DOHH2 (cell line): ENCODE data around the gene CFAP74.

Experiments used
- H3F3A ChIP-seq: fragments of 200-600 bp; sonication (generic), shearing (Covaris generic); 2 replicates; pipeline ENCODE4 v1.6.0; 2016; ENCODE audit warnings: antibody characterized with exemption, mild to moderate bottlenecking; ENCODE audit not compliant: control insufficient read depth, insufficient read depth
- H3K27ac ChIP-seq: fragments of 200-600 bp; sonication (generic); 2 replicates; pipeline ENCODE4 v1.5.1; 2014; ENCODE audit warnings: low read depth, mild to moderate bottlenecking, low read length, moderate library complexity
- H3K27me3 ChIP-seq: fragments of 200-600 bp; sonication (generic); 2 replicates; pipeline ENCODE4 v1.6.1; 2014; ENCODE audit warnings: mild to moderate bottlenecking, low read length, mixed read lengths; ENCODE audit not compliant: control insufficient read depth
- H3K36me3 ChIP-seq: fragments of 200-600 bp; sonication (generic); 2 replicates; pipeline ENCODE4 v1.6.1; 2014; ENCODE audit warnings: mild to moderate bottlenecking, low read length, moderate library complexity, mixed read lengths; ENCODE audit not compliant: control insufficient read depth
- H3K4me1 ChIP-seq: fragments of 200-600 bp; sonication (generic); 2 replicates; pipeline ENCODE4 v1.6.1; 2014; ENCODE audit warnings: mild to moderate bottlenecking, low read length, mixed read lengths; ENCODE audit not compliant: control insufficient read depth
- H3K4me2 ChIP-seq: fragments of 200-600 bp; sonication (generic); 2 replicates; pipeline ENCODE4 v1.6.0; 2014; ENCODE audit warnings: mild to moderate bottlenecking, low read length, moderate library complexity
- H3K4me3 ChIP-seq: fragments of 200-600 bp; sonication (generic); 2 replicates; pipeline ENCODE4 v1.5.1; 2014; ENCODE audit warnings: mild to moderate bottlenecking, low read length, mixed read lengths
- H3K79me2 ChIP-seq: fragments of 200-600 bp; sonication (generic); 2 replicates; pipeline ENCODE4 v1.6.1; 2014; ENCODE audit warnings: mild to moderate bottlenecking, low read length, mixed read lengths; ENCODE audit not compliant: control insufficient read depth
- H3K9me2 ChIP-seq: fragments of 200-600 bp; sonication (generic); replicated peaks from 2 replicates; pipeline ENCODE4 v1.6.1; 2014; ENCODE audit warnings: mild to moderate bottlenecking, low read length, mixed read lengths; ENCODE audit not compliant: control insufficient read depth
- H3K9me3 ChIP-seq: fragments of 200-600 bp; sonication (generic); 2 replicates; pipeline ENCODE4 v1.6.1; 2014; ENCODE audit warnings: antibody characterized with exemption, low read length, mixed read lengths; ENCODE audit not compliant: control insufficient read depth, insufficient read depth
- H4K20me1 ChIP-seq: fragments of 200-600 bp; sonication (generic); 2 replicates; pipeline ENCODE4 v1.6.0; 2014; ENCODE audit warnings: low read depth, mild to moderate bottlenecking, antibody characterized with exemption, low read length, moderate library complexity; ENCODE audit not compliant: control insufficient read depth, insufficient read depth
- CTCF ChIP-seq: fragments of 200-600 bp; sonication (generic); IDR thresholded peaks from one replicate; pipeline ENCODE4 v1.5.1; 2014; ENCODE audit warnings: antibody characterized with exemption, mild to moderate bottlenecking, low read depth, low read length; ENCODE audit not compliant: poor library complexity, severe bottlenecking
- EZH2phosphoT487 ChIP-seq: fragments of 200-600 bp; sonication (generic); IDR thresholded peaks from 2 replicates; pipeline ENCODE4 v1.6.1; 2017; ENCODE audit warnings: borderline replicate concordance, mild to moderate bottlenecking, antibody characterized with exemption, low read length, moderate library complexity, mixed read lengths

CFAP74 gene

DNA sequence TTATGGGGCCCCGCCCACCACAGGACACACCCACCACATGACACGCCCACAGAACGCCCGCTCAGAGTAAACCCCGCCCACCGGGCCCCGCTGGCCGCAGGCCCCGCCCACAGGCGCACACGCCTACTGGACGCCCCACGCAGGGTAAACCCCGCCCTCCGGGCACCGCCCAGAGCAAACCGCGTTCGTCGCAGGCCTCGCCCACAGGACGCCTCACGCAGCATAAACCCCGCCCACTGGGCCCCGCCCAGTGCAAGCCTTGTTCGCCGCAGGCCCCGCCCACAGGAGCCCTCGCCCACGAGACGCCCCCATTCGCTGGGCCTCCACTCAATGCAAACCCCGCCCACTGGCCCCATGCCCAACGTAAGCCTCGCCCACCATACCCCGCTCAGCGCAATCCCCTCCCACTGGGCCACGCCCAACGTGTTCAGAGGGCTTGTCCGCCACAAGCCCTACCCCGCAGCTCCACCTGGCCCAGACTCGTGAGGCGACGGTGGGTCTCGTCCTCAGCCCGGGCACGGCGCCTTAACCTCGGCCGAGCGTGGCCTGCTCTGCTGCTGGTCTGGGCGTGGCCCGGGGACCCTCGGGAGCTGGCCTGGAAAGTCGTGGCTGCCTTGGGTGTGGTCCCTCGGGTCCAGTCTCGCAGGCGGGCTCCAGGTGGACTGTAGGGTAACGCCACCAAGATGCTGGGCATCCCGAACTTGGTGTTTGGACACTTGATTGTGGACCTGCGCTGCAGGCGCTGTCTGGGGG lies 84.1 kb downstream of the CFAP74 start:
- Histone ChIP-seq H4K20me1 (no peaks in the 10 kb centered on the region), H3K9me3 (no peaks in the 10 kb centered on the region), H3K27ac (no peak overlapping the region), H3K4me2 (peak overlapping the region; percentile 83), H3K27me3 (peaks cover 12% of the 10 kb centered on the region; the same call in 1 of the 2 replicates), H3K4me1 (peaks cover 14% of the 10 kb centered on the region), H3K79me2 (no peaks in the 10 kb centered on the region), H3K4me3 (peak overlapping the region; percentile 77), H3F3A (no peaks in the 10 kb centered on the region), H3K9me2 (no peaks in the 10 kb centered on the region), H3K36me3 (no peaks in the 10 kb centered on the region)
- TF ChIP-seq CTCF, result no peak
- no peak for TF ChIP-seq EZH2phosphoT487

- Histone ChIP-seq H3K27ac (no peak within 1 kb of the TSS), H3K4me3 (peak within 1 kb of the TSS; percentile 77), H3K79me2 (no peaks in the 10 kb centered on the region), H3K36me3 (no peaks in the 10 kb centered on the region), H3K27me3 (peaks cover 14% of the 10 kb centered on the region; the same call in 1 of the 2 replicates), H3K9me2 (no peaks in the 10 kb centered on the region), H3K4me2 (peak within 1 kb of the TSS; percentile 83), H3K9me3 (no peaks in the 10 kb centered on the region), H4K20me1 (no peaks in the 10 kb centered on the region), H3K4me1 (peaks cover 14% of the 10 kb centered on the region), H3F3A (no peaks in the 10 kb centered on the region)
- TF ChIP-seq EZH2phosphoT487 (no peak), CTCF (peak; percentile 30)
Observed at GRCh38 chr1:1918901-1919303, 84.7 kb downstream of the CFAP74 start, which contains the start of gene TMEM52. Gene TMEM52 (minus strand): TSS chr1:1919279. CDS start chr1:1919265, 14 bp downstream.

DNA sequence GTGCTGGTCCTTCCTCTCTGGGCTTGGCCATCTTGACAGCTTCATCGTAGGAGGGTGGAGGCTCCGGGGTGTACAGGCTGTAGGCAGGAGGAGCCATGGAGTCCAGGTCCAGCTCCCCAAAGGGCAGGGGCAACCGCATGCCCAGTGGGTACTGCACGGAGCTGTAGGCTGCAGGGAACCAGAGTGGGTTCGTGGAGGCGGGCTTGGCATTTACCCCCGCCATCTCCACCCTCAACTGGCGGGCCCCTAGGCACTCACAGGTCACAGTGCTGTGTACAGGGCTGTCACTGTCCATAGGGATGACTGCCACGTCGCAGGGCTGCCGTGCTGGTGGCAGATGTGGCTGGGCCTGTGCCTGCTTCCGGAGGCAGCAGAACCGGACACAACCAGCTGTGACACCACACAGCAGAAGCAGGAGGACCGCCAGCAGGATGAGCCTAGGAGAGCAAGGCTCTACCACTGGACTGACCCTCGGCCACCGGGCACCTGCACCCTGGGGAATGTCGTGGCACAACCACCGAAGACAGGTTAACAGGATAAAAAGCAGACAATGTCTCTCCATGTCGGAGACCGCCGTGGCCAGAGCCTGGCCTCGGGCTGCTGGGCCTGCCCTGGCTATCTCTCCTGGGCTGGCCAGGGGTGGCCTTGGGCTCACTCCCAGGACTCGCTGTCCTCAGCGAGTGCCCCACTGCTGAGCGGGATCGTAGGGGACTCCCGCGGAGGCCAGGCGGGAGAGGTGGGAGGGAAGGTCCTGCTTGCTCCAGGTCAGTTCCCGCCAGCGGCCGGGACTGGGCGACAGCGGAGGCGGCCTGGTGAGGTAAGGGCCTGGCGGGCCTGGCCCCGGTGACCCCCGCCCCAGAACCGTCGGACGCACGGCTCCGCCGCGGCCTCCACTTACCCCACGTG lies 85.3 kb downstream of the CFAP74 start:
- Histone ChIP-seq H3F3A (no peaks in the 10 kb centered on the region), H4K20me1 (no peaks in the 10 kb centered on the region), H3K4me2 (peak overlapping the region; percentile 83), H3K4me1 (peaks cover 14% of the 10 kb centered on the region), H3K9me3 (no peaks in the 10 kb centered on the region), H3K79me2 (no peaks in the 10 kb centered on the region), H3K4me3 (peak overlapping the region; percentile 77), H3K36me3 (no peaks in the 10 kb centered on the region), H3K9me2 (no peaks in the 10 kb centered on the region), H3K27me3 (peaks cover 14% of the 10 kb centered on the region; the same call in 1 of the 2 replicates), H3K27ac (no peak overlapping the region)
- TF ChIP-seq EZH2phosphoT487 (no peak), CTCF (no peak)
